CD14-positive monocyte (primary cell): ENCODE data around the gene DQX1. TPM values are rescaled to one million over a fixed set of nuclear protein-coding genes. Genes with fewer than 3 reads are reported as not detected.

Experiments
- DNase-seq, 3 donors: peaks; one replicate each; pipeline ENCODE4 v3.0.0-alpha.2; 2011 to 2022
- H2AFZ ChIP-seq: 2 replicates; pipeline ENCODE4 v1.6.0; 2012; ENCODE audit warnings: mild to moderate bottlenecking, low read depth, low read length, inconsistent platforms; ENCODE audit not compliant: insufficient read depth, poor library complexity, severe bottlenecking
- H3K27ac ChIP-seq, 2 donors: 1 replicate in 1 of 2; 2 replicates in 1 of 2; pipeline ENCODE4 v1.5.1; 2012 to 2013; ENCODE audit warnings: low read length in 2 of 2, control low read depth in 1 of 2, inconsistent platforms in 1 of 2, low read depth in 1 of 2, mild to moderate bottlenecking in 1 of 2
- H3K27me3 ChIP-seq, 2 donors: one replicate each; pipeline versions ENCODE4 v1.6.0 to v1.6.1; 2011 to 2013; ENCODE audit warnings: low read length in 2 of 2; ENCODE audit not compliant: control insufficient read depth in 2 of 2, insufficient read depth in 2 of 2
- H3K36me3 ChIP-seq, 2 donors: replicated peaks in 1 of 2; 1 replicate in 1 of 2; 2 replicates in 1 of 2; pipeline versions ENCODE4 v1.5.1 to v1.6.1; 2012 to 2013; ENCODE audit warnings: low read length in 2 of 2, control low read depth in 1 of 2, inconsistent platforms in 1 of 2, mild to moderate bottlenecking in 1 of 2; ENCODE audit not compliant: insufficient read depth in 2 of 2, control insufficient read depth in 1 of 2
- H3K4me1 ChIP-seq, 2 donors: 1 replicate in 1 of 2; 2 replicates in 1 of 2; pipeline versions ENCODE4 v1.5.1 to v1.6.1; 2012 to 2013; ENCODE audit warnings: low read length in 2 of 2, control low read depth in 1 of 2, inconsistent platforms in 1 of 2, mild to moderate bottlenecking in 1 of 2, moderate library complexity in 1 of 2; ENCODE audit not compliant: insufficient read depth in 2 of 2, control insufficient read depth in 1 of 2
- H3K4me2 ChIP-seq: replicated peaks from 2 replicates; pipeline ENCODE3; 2012; ENCODE audit warnings: low read length, moderate library complexity, mild to moderate bottlenecking; ENCODE audit not compliant: poor library complexity, severe bottlenecking; ENCODE audit errors: extremely low read depth
- H3K4me3 ChIP-seq, 3 experiments: fragments of 200-600 bp in 1 of 3; sonication (generic) in 1 of 3; replicated peaks in 1 of 3; 1 replicate in 2 of 3; 2 replicates in 1 of 3; pipeline ENCODE4 v1.5.1; 2011 to 2013; ENCODE audit warnings: low read length in 3 of 3, mild to moderate bottlenecking in 3 of 3, control low read depth in 2 of 3, low read depth in 2 of 3, inconsistent platforms in 1 of 3, moderate library complexity in 1 of 3
- H3K79me2 ChIP-seq: 2 replicates; pipeline ENCODE4 v1.6.0; 2012; ENCODE audit warnings: mild to moderate bottlenecking, control low read depth, inconsistent platforms, low read length, moderate library complexity; ENCODE audit not compliant: insufficient read depth
- H3K9ac ChIP-seq: 2 replicates; pipeline ENCODE4 v1.6.0; 2017; ENCODE audit warnings: low read length, mild to moderate bottlenecking; ENCODE audit not compliant: insufficient read depth, poor library complexity, severe bottlenecking
- H3K9me3 ChIP-seq, 2 donors: replicated peaks in 1 of 2; 1 replicate in 1 of 2; 2 replicates in 1 of 2; pipeline versions ENCODE4 v1.5.1 to v1.6.1; 2012 to 2013; ENCODE audit warnings: low read length in 2 of 2, control low read depth in 1 of 2; ENCODE audit not compliant: control insufficient read depth in 1 of 2, insufficient read depth in 1 of 2
- H4K20me1 ChIP-seq: 2 replicates; pipeline ENCODE4 v1.6.0; 2012; ENCODE audit warnings: mild to moderate bottlenecking, low read length, control low read depth, moderate library complexity; ENCODE audit not compliant: insufficient read depth
- H3K27ac Mint-ChIP-seq, 7 donors: one replicate each; pipeline ENCODE4 v1.8.0; 2020; ENCODE audit warnings: mild to moderate bottlenecking in 7 of 7, mixed read lengths in 7 of 7, moderate library complexity in 6 of 7, inconsistent platforms in 2 of 7
- H3K27me3 Mint-ChIP-seq, 3 donors: one replicate each; pipeline ENCODE4 v1.8.0; 2021 to 2022; ENCODE audit warnings: low read depth in 3 of 3, mild to moderate bottlenecking in 3 of 3, mixed read lengths in 3 of 3, moderate library complexity in 3 of 3, inconsistent platforms in 1 of 3
- H3K36me3 Mint-ChIP-seq, 2 donors: one replicate each; pipeline ENCODE4 v1.8.0; 2020; ENCODE audit warnings: mixed read lengths in 2 of 2, inconsistent platforms in 1 of 2, mild to moderate bottlenecking in 1 of 2
- H3K4me1 Mint-ChIP-seq: one replicate; pipeline ENCODE4 v1.8.0; 2020; ENCODE audit warnings: mild to moderate bottlenecking, mixed read lengths
- H3K4me3 Mint-ChIP-seq, 2 donors: one replicate each; pipeline ENCODE4 v1.8.0; 2020; ENCODE audit warnings: mild to moderate bottlenecking in 2 of 2, mixed read lengths in 2 of 2, moderate library complexity in 1 of 2
- H3K9me3 Mint-ChIP-seq, 7 donors: one replicate each; pipeline ENCODE4 v1.8.0; 2020 to 2022; ENCODE audit warnings: mixed read lengths in 7 of 7, mild to moderate bottlenecking in 6 of 7, moderate library complexity in 6 of 7, inconsistent platforms in 2 of 7
- WGBS: methylation state at CpG from one replicate; pipeline ENCODE4 v1.1.5; 2013; ENCODE audit warnings: missing lambda C conversion rate; ENCODE audit not compliant: insufficient coverage; 5-methylcytosine and 5-hydroxymethylcytosine counted together
- intact Hi-C, 2 donors: fragments of 100-400 bp; cut with micrococcal nuclease; formaldehyde crosslinking; loops; one replicate each; pipeline versions ENCODE4 v1.15.0 to v1.15.1; 2023
- polyA plus RNA-seq, 3 donors: library from polyadenylated mRNA; depleted of rRNA in 1 of 3; unstranded in 2 of 3; stranded (reverse) in 1 of 3; fragments of 300-500 nt in 2 of 3; fragments of >200 nt in 1 of 3; fragmentation: Illumina TruSeq in 2 of 3; gene quantifications; 1 replicate in 2 of 3; 2 replicates in 1 of 3; pipeline ENCODE4 v1.2.3, GENCODE V29; 2012 to 2021
- TF ChIP-seq, protein P1 (sequence below): fragments of 200-600 bp; IDR thresholded peaks from one replicate; pipeline ENCODE4 v1.8.0; 2022; ENCODE audit warnings: antibody characterized with exemption, mild to moderate bottlenecking

DQX1 gene
- polyA plus RNA-seq, 3 donors = 0.36 TPM; not detected in 2

DNA sequence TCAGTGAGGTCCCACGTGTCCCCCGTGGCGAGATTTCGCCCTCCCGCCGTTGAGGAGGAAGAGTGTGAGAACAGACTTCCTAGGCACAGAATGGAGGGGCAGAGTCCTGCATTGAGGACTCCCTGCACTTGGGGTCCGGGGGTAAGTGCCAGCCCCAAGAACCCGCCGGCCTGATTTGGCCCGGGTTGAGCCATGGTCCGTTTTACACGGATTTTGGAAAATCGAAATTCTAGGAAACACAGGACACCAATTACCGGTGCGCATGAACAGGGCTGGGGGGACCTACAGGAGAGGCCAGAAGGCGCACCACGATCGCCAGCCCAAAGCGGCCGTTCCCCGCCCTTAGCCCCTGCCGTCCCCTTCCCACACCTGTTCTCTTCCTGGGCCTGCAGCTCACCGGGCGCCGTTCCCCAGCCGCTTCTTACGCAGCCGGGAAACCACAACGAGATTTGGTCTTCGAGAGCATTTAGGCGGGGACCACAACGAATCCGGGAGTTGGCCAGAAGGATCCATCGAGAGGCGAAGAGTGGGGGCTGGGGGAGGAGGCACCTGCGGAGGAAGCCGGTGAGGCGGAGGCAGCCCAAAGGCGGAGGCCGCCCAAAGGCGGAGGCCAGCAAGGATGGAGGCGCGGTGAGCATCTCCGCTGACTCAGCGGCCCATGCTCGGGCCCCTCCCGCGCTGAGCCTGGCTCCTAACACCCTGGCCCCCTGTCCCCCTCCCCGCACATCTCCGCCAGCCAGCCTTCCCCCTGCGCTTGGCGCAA is 12.2 kb downstream of the DQX1 start:
- H3K27me3 Mint-ChIP-seq = peaks cover 81 to 100% (median 90%) of the 10 kb centered on the region in 3 donors
- DNase-seq = peak in 1 of 3 donors; percentile 17
- Histone ChIP-seq H4K20me1 (no peaks in the 10 kb centered on the region), H3K4me1 (peaks cover 26 to 32% of the 10 kb centered on the region in 2 donors), H3K36me3 (no peaks in the 10 kb centered on the region), H3K27me3 (peaks cover 80 to 98% of the 10 kb centered on the region in 2 donors), H3K4me3 (no peak overlapping the region), H3K9me3 (peaks cover 0 to 20% of the 10 kb centered on the region in 2 donors), H2AFZ (no peak overlapping the region), H3K4me2 (peak overlapping the region; percentile 86), H3K79me2 (no peaks in the 10 kb centered on the region), H3K27ac (no peak overlapping the region), H3K9ac (no peak overlapping the region)
- peaks cover 39% of the 10 kb centered on the region for H3K4me1 Mint-ChIP-seq
- intact Hi-C loops = no loop called here
- peaks cover 2 to 28% (median 23%) of the 10 kb centered on the region in 7 donors for H3K9me3 Mint-ChIP-seq
- 3% methylated on average over 51 of the region's 52 CpGs for WGBS
- peaks cover 10 to 14% of the 10 kb centered on the region in 2 donors for H3K36me3 Mint-ChIP-seq
- H3K27ac Mint-ChIP-seq = no peak overlapping the region
- peak overlapping the region in 1 of 2 donors; percentile 60 for H3K4me3 Mint-ChIP-seq
- TF ChIP-seq, protein P1, sequence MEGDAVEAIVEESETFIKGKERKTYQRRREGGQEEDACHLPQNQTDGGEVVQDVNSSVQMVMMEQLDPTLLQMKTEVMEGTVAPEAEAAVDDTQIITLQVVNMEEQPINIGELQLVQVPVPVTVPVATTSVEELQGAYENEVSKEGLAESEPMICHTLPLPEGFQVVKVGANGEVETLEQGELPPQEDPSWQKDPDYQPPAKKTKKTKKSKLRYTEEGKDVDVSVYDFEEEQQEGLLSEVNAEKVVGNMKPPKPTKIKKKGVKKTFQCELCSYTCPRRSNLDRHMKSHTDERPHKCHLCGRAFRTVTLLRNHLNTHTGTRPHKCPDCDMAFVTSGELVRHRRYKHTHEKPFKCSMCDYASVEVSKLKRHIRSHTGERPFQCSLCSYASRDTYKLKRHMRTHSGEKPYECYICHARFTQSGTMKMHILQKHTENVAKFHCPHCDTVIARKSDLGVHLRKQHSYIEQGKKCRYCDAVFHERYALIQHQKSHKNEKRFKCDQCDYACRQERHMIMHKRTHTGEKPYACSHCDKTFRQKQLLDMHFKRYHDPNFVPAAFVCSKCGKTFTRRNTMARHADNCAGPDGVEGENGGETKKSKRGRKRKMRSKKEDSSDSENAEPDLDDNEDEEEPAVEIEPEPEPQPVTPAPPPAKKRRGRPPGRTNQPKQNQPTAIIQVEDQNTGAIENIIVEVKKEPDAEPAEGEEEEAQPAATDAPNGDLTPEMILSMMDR = no peak

DNA sequence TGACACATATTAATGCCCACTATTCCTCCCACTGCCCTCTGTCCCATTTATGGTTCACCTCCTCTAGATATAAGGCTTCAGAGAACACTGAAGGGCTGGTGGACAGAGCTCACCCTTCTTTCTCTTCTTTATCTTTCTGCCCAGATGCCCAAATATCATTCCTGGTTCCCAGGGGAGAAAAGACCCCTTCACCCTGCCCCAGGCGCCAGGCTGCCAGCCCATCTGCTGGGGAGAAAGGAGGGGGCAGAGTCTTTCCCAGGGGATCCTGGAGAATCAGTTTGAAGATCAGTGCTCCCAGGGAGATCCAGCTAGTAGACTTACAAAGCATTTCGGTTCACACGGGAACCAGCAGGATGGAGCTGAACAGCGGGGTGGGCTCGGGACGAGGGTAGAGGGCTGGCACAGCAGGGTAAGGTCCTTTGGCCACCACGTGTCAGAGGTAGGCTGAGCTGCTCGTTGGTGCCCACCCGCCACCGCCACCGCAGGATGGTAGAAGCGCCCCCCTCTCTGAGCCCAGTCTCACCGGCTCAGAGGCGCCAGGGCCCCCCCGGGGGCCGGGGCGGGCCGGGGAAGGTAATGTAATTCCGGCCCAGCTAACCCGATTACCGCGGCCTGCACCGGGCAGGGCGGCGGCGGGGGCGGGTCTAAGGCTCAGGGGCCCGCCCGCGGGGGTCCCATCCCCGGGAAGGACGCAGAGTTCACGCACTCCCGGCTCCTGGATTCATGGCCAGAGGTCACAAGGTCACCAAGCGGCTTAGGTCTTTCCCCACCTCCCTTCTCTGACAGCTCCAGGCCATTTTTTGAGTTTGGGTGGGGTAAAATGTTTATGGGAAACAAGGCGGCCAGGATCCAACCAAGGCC is 13.1 kb downstream of the DQX1 start:
- Histone ChIP-seq H3K4me1 (peaks cover 31 to 38% of the 10 kb centered on the region in 2 donors), H3K4me3 (no peak overlapping the region), H3K27ac (no peak overlapping the region), H3K27me3 (peaks cover 72 to 98% of the 10 kb centered on the region in 2 donors), H3K79me2 (no peaks in the 10 kb centered on the region), H2AFZ (no peak overlapping the region), H4K20me1 (no peaks in the 10 kb centered on the region), H3K9ac (no peak overlapping the region), H3K9me3 (peaks cover 0 to 20% of the 10 kb centered on the region in 2 donors), H3K4me2 (no peak overlapping the region), H3K36me3 (no peaks in the 10 kb centered on the region)
- DNase-seq = no peak
- intact Hi-C loops = no loop called here
- H3K27ac Mint-ChIP-seq = no peak overlapping the region
- 10% methylated on average over 26 of the region's 36 CpGs for WGBS
- H3K9me3 Mint-ChIP-seq = peaks cover 2 to 31% (median 26%) of the 10 kb centered on the region in 7 donors
- peak overlapping the region in 1 of 2 donors; percentile 80 for H3K4me3 Mint-ChIP-seq
- peaks cover 45% of the 10 kb centered on the region for H3K4me1 Mint-ChIP-seq
- H3K36me3 Mint-ChIP-seq = peaks cover 13 to 19% of the 10 kb centered on the region in 2 donors
- peaks cover 82 to 100% (median 90%) of the 10 kb centered on the region in 3 donors for H3K27me3 Mint-ChIP-seq
- TF ChIP-seq, protein P1 = no peak
